ENCODE data around the gene DIPK1C.

Gene DIPK1C

DNA sequence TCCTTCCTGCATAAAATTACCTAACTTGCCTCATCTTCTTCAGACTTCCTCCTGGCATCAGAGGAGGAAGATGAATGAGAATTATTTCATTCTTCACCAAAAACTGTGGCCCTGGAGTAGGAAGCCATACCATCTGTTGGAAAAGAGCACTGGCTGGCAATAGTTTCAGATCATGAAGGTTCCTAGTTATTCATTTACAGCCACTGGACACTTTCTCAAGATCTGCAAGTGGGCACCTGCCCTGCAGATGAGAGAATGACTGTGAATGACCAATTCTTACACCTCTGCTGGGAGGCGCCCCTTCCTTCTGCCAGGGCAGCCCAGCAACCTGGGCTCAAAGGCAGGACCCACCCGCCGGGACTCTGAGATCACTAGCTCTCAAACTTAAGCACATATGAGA, 13.0 kb downstream of the DIPK1C start:
- TF ChIP-seq, protein P1, sequence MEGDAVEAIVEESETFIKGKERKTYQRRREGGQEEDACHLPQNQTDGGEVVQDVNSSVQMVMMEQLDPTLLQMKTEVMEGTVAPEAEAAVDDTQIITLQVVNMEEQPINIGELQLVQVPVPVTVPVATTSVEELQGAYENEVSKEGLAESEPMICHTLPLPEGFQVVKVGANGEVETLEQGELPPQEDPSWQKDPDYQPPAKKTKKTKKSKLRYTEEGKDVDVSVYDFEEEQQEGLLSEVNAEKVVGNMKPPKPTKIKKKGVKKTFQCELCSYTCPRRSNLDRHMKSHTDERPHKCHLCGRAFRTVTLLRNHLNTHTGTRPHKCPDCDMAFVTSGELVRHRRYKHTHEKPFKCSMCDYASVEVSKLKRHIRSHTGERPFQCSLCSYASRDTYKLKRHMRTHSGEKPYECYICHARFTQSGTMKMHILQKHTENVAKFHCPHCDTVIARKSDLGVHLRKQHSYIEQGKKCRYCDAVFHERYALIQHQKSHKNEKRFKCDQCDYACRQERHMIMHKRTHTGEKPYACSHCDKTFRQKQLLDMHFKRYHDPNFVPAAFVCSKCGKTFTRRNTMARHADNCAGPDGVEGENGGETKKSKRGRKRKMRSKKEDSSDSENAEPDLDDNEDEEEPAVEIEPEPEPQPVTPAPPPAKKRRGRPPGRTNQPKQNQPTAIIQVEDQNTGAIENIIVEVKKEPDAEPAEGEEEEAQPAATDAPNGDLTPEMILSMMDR (IDR thresholded peaks at IDR 0.05; ENCODE audit: low read depth, low read length): no peak
- no peak overlapping the region for H3K4me3 ChIP-seq (ENCODE audit: low read depth, low read length)

DNA sequence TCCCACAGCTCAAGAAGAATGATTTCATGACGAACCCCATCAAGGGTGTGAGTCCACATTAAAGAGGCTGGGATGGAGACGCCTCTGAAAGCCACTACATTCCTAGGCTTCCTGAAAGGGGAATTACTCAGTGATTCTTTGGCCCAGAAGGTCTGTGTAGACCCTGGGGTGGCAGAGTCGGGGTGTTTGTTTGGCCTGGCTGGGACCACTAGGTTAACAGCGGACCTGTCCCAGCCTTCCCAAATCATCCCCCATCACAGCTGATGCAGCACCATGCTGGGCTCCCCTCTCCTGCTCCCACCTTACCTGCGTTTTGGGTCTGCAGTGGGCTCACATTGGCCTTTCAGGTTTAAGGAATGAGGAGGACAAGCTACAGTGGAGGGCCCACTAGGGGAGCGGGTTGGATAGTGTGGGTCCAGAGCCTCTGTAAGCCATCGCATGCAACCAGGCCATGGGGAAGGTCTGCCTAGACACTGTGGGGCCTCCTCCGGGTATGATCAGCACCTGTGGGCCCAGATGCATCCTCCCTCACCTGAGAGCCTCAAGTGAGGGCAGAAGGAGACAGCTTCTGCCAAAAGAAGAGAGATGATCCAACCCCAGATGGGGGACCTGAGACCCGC, 16.2 kb downstream of the DIPK1C start:
- TF ChIP-seq, protein P1 (IDR thresholded peaks at IDR 0.05; ENCODE audit: low read depth, low read length): no peak
- H3K4me3 ChIP-seq (ENCODE audit: low read depth, low read length): no peak overlapping the region

- no peak overlapping the region for H3K4me3 ChIP-seq (ENCODE audit: low read depth, low read length)
- TF ChIP-seq, protein P1 (IDR thresholded peaks at IDR 0.05; ENCODE audit: low read depth, low read length): no peak
Measured at GRCh38 chr18:74438091-74438490, 19.0 kb downstream of the DIPK1C start.

DNA sequence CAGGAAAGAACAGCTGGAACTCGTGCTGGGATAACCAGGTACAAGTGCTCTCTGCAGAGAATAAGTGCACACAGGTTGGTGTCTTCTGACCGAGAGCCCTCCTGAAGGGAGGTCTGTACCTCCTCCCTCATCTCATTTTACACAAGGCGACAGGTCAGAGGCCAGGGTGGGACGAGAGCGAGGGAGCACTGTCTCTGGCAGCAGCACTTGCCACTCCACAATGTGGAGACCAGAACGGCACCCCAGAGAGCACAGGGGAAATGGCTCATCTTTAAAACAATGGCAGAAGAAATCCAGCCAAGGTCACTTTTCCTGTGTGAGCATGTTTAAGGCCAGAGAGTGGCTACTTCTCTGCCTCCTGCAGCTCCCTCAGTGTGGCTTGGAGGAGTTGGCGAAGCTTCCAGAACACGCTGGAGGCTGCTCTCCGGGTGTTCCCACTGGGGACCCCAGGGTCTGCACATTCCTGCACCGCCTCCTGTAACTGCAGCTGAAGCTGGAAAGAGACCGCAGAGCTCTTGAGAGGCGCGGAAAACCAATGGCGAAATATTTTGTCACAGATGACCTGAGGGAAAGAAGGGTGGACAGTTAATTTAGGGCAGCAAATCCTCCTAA, 20.8 kb downstream of the DIPK1C start:
- TF ChIP-seq, protein P1 (IDR thresholded peaks at IDR 0.05; ENCODE audit: low read depth, low read length): no peak
- H3K4me3 ChIP-seq (ENCODE audit: low read depth, low read length): no peak overlapping the region

DNA sequence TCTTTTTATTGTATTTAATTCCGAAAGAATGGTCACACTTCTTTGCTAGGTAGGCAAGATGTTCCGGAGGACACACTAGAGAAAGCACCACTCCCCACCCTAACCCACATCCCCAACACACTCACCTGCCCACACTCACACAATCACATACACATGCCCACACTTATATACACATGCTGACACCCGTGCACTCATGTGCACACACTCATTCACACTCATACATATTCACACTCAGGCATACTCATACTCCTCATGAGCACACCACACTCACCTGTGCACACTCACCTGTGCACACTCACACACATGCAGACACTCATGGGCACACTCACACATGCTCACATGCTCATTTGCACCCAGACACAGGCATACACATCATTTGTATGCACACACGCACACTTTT, 21.4 kb downstream of the DIPK1C start:
- TF ChIP-seq, protein P1 (IDR thresholded peaks at IDR 0.05; ENCODE audit: low read depth, low read length): no peak
- no peak overlapping the region for H3K4me3 ChIP-seq (ENCODE audit: low read depth, low read length)

DNA sequence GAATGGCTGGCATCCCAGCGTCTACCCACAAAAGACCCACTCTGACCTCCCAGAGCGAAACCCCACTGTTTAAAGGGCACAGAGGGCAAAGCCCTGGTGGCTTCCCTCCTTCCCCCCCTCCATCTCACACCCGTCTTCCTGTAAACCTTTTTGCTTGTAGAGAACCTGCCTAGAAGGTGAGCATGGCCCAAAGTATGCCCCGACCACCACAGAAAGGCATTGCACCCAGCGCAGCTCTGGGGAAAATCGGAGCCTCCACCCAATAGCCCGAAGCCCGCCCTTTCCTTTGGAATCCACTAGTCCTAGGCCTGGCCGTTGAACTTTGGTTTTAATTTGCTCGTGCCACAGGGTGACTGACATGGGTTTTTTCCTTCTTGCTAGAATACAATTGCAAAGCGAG, 22.6 kb downstream of the DIPK1C start:
- H3K4me3 ChIP-seq (ENCODE audit: low read depth, low read length): no peak overlapping the region
- TF ChIP-seq, protein P1 (IDR thresholded peaks at IDR 0.05; ENCODE audit: low read depth, low read length): no peak

GRCh38 chr18:74430806-74431571, 26.1 kb downstream of the DIPK1C start:
- TF ChIP-seq, protein P1 (IDR thresholded peaks at IDR 0.05; ENCODE audit: low read depth, low read length): no peak
- H3K4me3 ChIP-seq (ENCODE audit: low read depth, low read length): no peak overlapping the region
